ENCODE results near the gene CD59.
A peak's percentile ranks its signal among the peaks of the same experiment; 100 is the strongest.

Gene CD59

GRCh38 chr11:33775832-33776470 lies 39.7 kb upstream of the CD59 start:
- Histone ChIP-seq H3K36me3 (ENCODE audit: control insufficient read depth, insufficient read depth, low read length) (no peaks in the 10 kb centered on the region), H3K4me3 (replicated peaks; ENCODE audit: low read depth, low read length) (no peak overlapping the region), H3K27me3 (replicated peaks; ENCODE audit: control insufficient read depth, insufficient read depth, low read length) (no peaks in the 10 kb centered on the region)
- no peak for TF ChIP-seq CTCF (IDR thresholded peaks at IDR 0.05; ENCODE audit: insufficient read depth, low read length, poor library complexity, severe bottlenecking)
- peak; percentile 16 for DNase-seq (ENCODE audit: extremely low read depth, insufficient read length)

GRCh38 chr11:33775467-33775807 lies 39.2 kb upstream of the CD59 start:
- Histone ChIP-seq H3K4me3 (replicated peaks; ENCODE audit: low read depth, low read length) (no peak overlapping the region), H3K36me3 (ENCODE audit: control insufficient read depth, insufficient read depth, low read length) (peaks cover 1% of the 10 kb centered on the region; the same call in 1 of the 2 replicates), H3K27me3 (replicated peaks; ENCODE audit: control insufficient read depth, insufficient read depth, low read length) (no peaks in the 10 kb centered on the region)
- no peak for DNase-seq (ENCODE audit: extremely low read depth, insufficient read length)
- no peak for TF ChIP-seq CTCF (IDR thresholded peaks at IDR 0.05; ENCODE audit: insufficient read depth, low read length, poor library complexity, severe bottlenecking)

GRCh38 chr11:33774736-33775466 lies 38.7 kb upstream of the CD59 start:
- H3K27me3 ChIP-seq (replicated peaks; ENCODE audit: control insufficient read depth, insufficient read depth, low read length) = no peaks in the 10 kb centered on the region
- H3K4me3 ChIP-seq (replicated peaks; ENCODE audit: low read depth, low read length) = peak overlapping the region; percentile 96
- no peak for DNase-seq (ENCODE audit: extremely low read depth, insufficient read length)
- TF ChIP-seq CTCF (IDR thresholded peaks at IDR 0.05; ENCODE audit: insufficient read depth, low read length, poor library complexity, severe bottlenecking) = no peak
- peaks cover 2% of the 10 kb centered on the region; the same call in 1 of the 2 replicates for H3K36me3 ChIP-seq (ENCODE audit: control insufficient read depth, insufficient read depth, low read length)

- TF ChIP-seq CTCF (IDR thresholded peaks at IDR 0.05; ENCODE audit: insufficient read depth, low read length, poor library complexity, severe bottlenecking) = no peak
- H3K27me3 ChIP-seq (replicated peaks; ENCODE audit: control insufficient read depth, insufficient read depth, low read length) = no peaks in the 10 kb centered on the region
- H3K36me3 ChIP-seq (ENCODE audit: control insufficient read depth, insufficient read depth, low read length) = peaks cover 2% of the 10 kb centered on the region; the same call in 1 of the 2 replicates
Measured at GRCh38 chr11:33773987-33774735, 37.9 kb upstream of the CD59 start, which contains the start of gene FBXO3. FBXO3 (minus strand) TSS chr11:33774520; CDS start chr11:33774497, 23 bp downstream.

GRCh38 chr11:33773404-33773986 lies 37.3 kb upstream of the CD59 start:
- peaks cover 2% of the 10 kb centered on the region; the same call in 1 of the 2 replicates for H3K36me3 ChIP-seq (ENCODE audit: control insufficient read depth, insufficient read depth, low read length)
- H3K27me3 ChIP-seq (replicated peaks; ENCODE audit: control insufficient read depth, insufficient read depth, low read length) = no peaks in the 10 kb centered on the region
- peak; percentile 8 for TF ChIP-seq CTCF (IDR thresholded peaks at IDR 0.05; ENCODE audit: insufficient read depth, low read length, poor library complexity, severe bottlenecking)
- peak overlapping the region; percentile 96 for H3K4me3 ChIP-seq (replicated peaks; ENCODE audit: low read depth, low read length)
- peak; percentile 14 for DNase-seq (ENCODE audit: extremely low read depth, insufficient read length)

More at GRCh38 chr11:33773987-33774735, 37.9 kb upstream of the CD59 start, which contains the start of gene FBXO3:
- peak; percentile 84 for DNase-seq (ENCODE audit: extremely low read depth, insufficient read length)
- H3K4me3 ChIP-seq (replicated peaks; ENCODE audit: low read depth, low read length) = peak within 1 kb of the TSS; percentile 96

Measured in GM06990 (cell line).